GM12878 (cell line): ENCODE data around the gene GRM1. TPM values are rescaled to one million over a fixed set of nuclear protein-coding genes. Genes with fewer than 3 reads are reported as not detected.

Experiments used
- ATAC-seq: fragments of 200-7000 bp; cut with Tn5 transposase; 3 replicates; pipeline ENCODE4 v1.9.1; 2020; ENCODE audit warnings: mild to moderate bottlenecking, moderate library complexity
- BruUV-seq: library from RNA; stranded (reverse); fragments of 400-500 nt; replicated peaks from 2 replicates; lab custom pipeline; 2021; lab: Mats Ljungman, UMichigan
- CTCF ChIA-PET: fragments of 300-600 bp; sonication (Branson Sonifier 250); formaldehyde crosslinking; extraction: SDS; loops from one replicate; lab custom pipeline; 2021; ENCODE audit warnings: inconsistent platforms; lab: Yijun Ruan, JAX
- POLR2A ChIA-PET: fragments of 350-600 bp; formaldehyde crosslinking; extraction: SDS; loops from one replicate; lab custom pipeline; 2021; ENCODE audit warnings: inconsistent platforms; lab: Charles Lee
- RAD21 ChIA-PET: fragments of 300-600 bp; sonication (Branson Sonifier 250); formaldehyde crosslinking; loops from one replicate; lab custom pipeline; 2023; ENCODE audit warnings: antibody characterized with exemption; ENCODE audit not compliant: unreplicated experiment; lab: Charles Lee
- SMC1A ChIA-PET: fragments of 300-600 bp; sonication (Branson Sonifier 250); formaldehyde crosslinking; loops from one replicate; lab custom pipeline; 2023; ENCODE audit not compliant: unreplicated experiment, uncharacterized antibody; lab: Charles Lee
- DNase-seq: peaks from one replicate; pipeline ENCODE4 v3.0.0-alpha.2; 2011; ENCODE audit warnings: low read depth, low spot score
- FAIRE-seq: peaks from 3 replicates; lab custom pipeline; 2011; peaks lifted over from hg19 to GRCh38; lab: Jason Lieb, UNC
- H2AFZ ChIP-seq: 2 replicates; pipeline ENCODE4 v1.6.0; 2011; ENCODE audit warnings: low read depth, low read length, control low read depth; ENCODE audit not compliant: control insufficient read depth
- H3K27ac ChIP-seq: 2 replicates; pipeline ENCODE4 v1.5.1; 2011; ENCODE audit warnings: control low read depth; ENCODE audit not compliant: control insufficient read depth, insufficient read depth
- H3K27me3 ChIP-seq, 2 experiments: replicated peaks in 1 of 2; 2 replicates each; pipeline versions ENCODE4 v1.6.0 to v1.6.1; 2011; ENCODE audit warnings: low read length in 1 of 2; ENCODE audit not compliant: control insufficient read depth in 2 of 2, insufficient read depth in 2 of 2
- H3K36me3 ChIP-seq, 2 experiments: 2 replicates each; pipeline ENCODE4 v1.5.1; 2011; ENCODE audit warnings: low read length in 1 of 2; ENCODE audit not compliant: control insufficient read depth in 2 of 2, insufficient read depth in 2 of 2
- H3K4me1 ChIP-seq: 2 replicates; pipeline ENCODE4 v1.6.1; 2011; ENCODE audit warnings: mild to moderate bottlenecking, low read length, moderate library complexity, mixed read lengths; ENCODE audit not compliant: control insufficient read depth, insufficient read depth
- H3K4me2 ChIP-seq: 2 replicates; pipeline ENCODE4 v1.6.0; 2011; ENCODE audit warnings: control low read depth; ENCODE audit not compliant: control insufficient read depth, insufficient read depth
- H3K4me3 ChIP-seq: fragments of 200-600 bp; sonication (generic); 2 replicates; pipeline ENCODE4 v1.5.1; 2016
- H3K79me2 ChIP-seq: 2 replicates; pipeline ENCODE4 v1.6.0; 2011; ENCODE audit warnings: low read length; ENCODE audit not compliant: control insufficient read depth, insufficient read depth
- H3K9ac ChIP-seq: 2 replicates; pipeline ENCODE4 v1.8.0; 2011; ENCODE audit warnings: low read length, control low read depth, mixed read lengths; ENCODE audit not compliant: control insufficient read depth, insufficient read depth
- H3K9me3 ChIP-seq: replicated peaks from 3 replicates; pipeline ENCODE4 v1.5.1; 2011; ENCODE audit warnings: mild to moderate bottlenecking, low read length; ENCODE audit not compliant: control insufficient read depth, insufficient read depth
- H4K20me1 ChIP-seq: 2 replicates; pipeline ENCODE4 v1.6.0; 2011; ENCODE audit not compliant: control insufficient read depth, insufficient read depth
- ELK1 ChIP-seq: IDR thresholded peaks from 2 replicates; pipeline ENCODE4 v1.6.1; 2012; ENCODE audit warnings: low read depth, low read length, improper control_type of control experiment
- HDAC2 ChIP-seq: fragments of 200-600 bp; sonication (generic); IDR thresholded peaks from 2 replicates; pipeline ENCODE4 v1.6.1; 2017
- MTA3 ChIP-seq: IDR thresholded peaks from 2 replicates; pipeline ENCODE4 v1.6.1; 2012; ENCODE audit warnings: low read length, inconsistent platforms, borderline replicate concordance
- PML ChIP-seq: IDR thresholded peaks from 2 replicates; pipeline ENCODE4 v1.6.1; 2012; ENCODE audit warnings: low read length, inconsistent platforms
- POLR2A ChIP-seq: IDR thresholded peaks from 2 replicates; pipeline ENCODE4 v1.6.1; 2011; ENCODE audit warnings: low read depth, mild to moderate bottlenecking, low read length
- POLR2AphosphoS2 ChIP-seq: IDR thresholded peaks from 2 replicates; pipeline ENCODE4 v1.6.1; 2011; ENCODE audit warnings: low read depth, mild to moderate bottlenecking, low read length, improper control_type of control experiment, moderate library complexity
- RCOR1 ChIP-seq: conservative IDR thresholded peaks from 2 replicates; pipeline ENCODE4 v1.6.1; 2012; ENCODE audit warnings: low read depth, low read length, improper control_type of control experiment
- YY1 ChIP-seq: IDR thresholded peaks from 2 replicates; pipeline ENCODE4 v1.6.1; 2011; ENCODE audit warnings: low read depth, mild to moderate bottlenecking, low read length
- WGBS: methylation state at CpG from one replicate; pipeline ENCODE4 v1.1.6; 2016; ENCODE audit warnings: low lambda C conversion rate; ENCODE audit not compliant: insufficient replicate concordance, insufficient coverage; ENCODE audit errors: missing lambda C conversion rate; 5-methylcytosine and 5-hydroxymethylcytosine counted together
- in situ Hi-C: fragments of 300-500 bp; cut with MboI; formaldehyde crosslinking; loops from 9 replicates; pipeline ENCODE4 v1.14.3; 2018; ENCODE audit warnings: mixed read lengths
- intact Hi-C: fragments of 100-400 bp; cut with micrococcal nuclease; formaldehyde crosslinking; loops from one replicate; pipeline ENCODE4 v1.14.2; 2022; ENCODE audit not compliant: unreplicated experiment
- polyA plus RNA-seq, 11 experiments: library from polyadenylated mRNA; depleted of rRNA in 4 of 11; unstranded in 6 of 11; stranded (reverse) in 5 of 11; fragments of >200 nt; fragmentation: Nextera tagmentation in 4 of 11; fragmentation: Illumina TruSeq in 1 of 11; extraction: Ambion mirVana in 4 of 11; extraction: Trizol in 1 of 11; gene quantifications; 1 replicate in 1 of 11; 2 replicates in 10 of 11; pipeline versions ENCODE4 v1.2.1 to v1.2.3, GENCODE V29; 2011 to 2016; ENCODE audit warnings: inconsistent platforms in 2 of 11, missing spikeins in 2 of 11, low read depth in 1 of 11
- total RNA-seq, 4 experiments: library from RNA; depleted of rRNA in 3 of 4; stranded (reverse); fragments of >200 nt in 3 of 4; fragmentation: Illumina TruSeq in 1 of 4; extraction: Trizol in 1 of 4; gene quantifications; 2 replicates each; pipeline versions ENCODE4 v1.2.1 to v1.2.3, GENCODE V29; 2013 to 2021
- TF ChIP-seq, protein P1 (sequence below): IDR thresholded peaks from 2 replicates; pipeline ENCODE4 v1.6.1; 2012; ENCODE audit warnings: low read length, inconsistent platforms

Gene GRM1
- total and polyA plus RNA-seq, 10 of the 15 experiments (the other 5 are each of a cell fraction or from before 2014, with no cell fraction given), result 0.04 TPM; not detected in 9

DNA sequence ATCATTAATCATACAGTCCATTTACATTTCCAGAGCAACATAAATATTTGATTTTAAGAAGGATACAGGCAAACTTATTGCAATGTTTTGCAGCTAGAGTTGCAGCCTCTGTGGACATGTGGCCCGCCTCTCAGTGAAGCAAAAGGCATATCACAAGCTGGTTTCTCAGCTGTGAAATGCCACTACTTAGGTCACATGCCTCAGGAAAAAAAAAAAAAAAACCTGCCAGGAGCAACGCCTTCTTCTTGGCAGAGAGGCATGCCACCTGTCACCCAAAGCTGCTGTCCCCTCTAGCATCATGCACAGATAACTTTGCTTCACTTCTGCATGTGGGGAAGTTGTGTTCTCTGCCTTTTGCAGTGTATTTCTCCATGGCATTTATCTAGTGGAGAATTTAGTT, 18.5 kb downstream of the GRM1 start:
- Histone ChIP-seq H3K79me2 (no peaks in the 10 kb centered on the region), H3K9me3 (no peaks in the 10 kb centered on the region), H3K36me3 (no peaks in the 10 kb centered on the region), H3K4me2 (no peak overlapping the region), H4K20me1 (no peaks in the 10 kb centered on the region), H3K27ac (no peak overlapping the region), H3K9ac (no peak overlapping the region), H3K27me3 (no peaks in the 10 kb centered on the region; a peak in 1 of 4 replicates), H3K4me1 (no peaks in the 10 kb centered on the region), H3K4me3 (no peak overlapping the region), H2AFZ (no peak overlapping the region)
- in situ Hi-C loops (no loop called here), intact Hi-C loops (no loop called here)
- ChIA-PET POLR2A (no interaction called here), CTCF (no interaction called here), RAD21 (no interaction called here), SMC1A (interaction anchor here (0.6 kb wide), 1 partner anchor 118 kb away, joined by 3 read pairs; no protein-coding TSS in a partner anchor)
- no TSS peak for BruUV-seq
- no peak for FAIRE-seq
- no peak for TF ChIP-seq POLR2AphosphoS2
- no peak for TF ChIP-seq POLR2A
- TF ChIP-seq ELK1, result no peak
- TF ChIP-seq, protein P1, sequence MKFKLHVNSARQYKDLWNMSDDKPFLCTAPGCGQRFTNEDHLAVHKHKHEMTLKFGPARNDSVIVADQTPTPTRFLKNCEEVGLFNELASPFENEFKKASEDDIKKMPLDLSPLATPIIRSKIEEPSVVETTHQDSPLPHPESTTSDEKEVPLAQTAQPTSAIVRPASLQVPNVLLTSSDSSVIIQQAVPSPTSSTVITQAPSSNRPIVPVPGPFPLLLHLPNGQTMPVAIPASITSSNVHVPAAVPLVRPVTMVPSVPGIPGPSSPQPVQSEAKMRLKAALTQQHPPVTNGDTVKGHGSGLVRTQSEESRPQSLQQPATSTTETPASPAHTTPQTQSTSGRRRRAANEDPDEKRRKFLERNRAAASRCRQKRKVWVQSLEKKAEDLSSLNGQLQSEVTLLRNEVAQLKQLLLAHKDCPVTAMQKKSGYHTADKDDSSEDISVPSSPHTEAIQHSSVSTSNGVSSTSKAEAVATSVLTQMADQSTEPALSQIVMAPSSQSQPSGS, result no peak
- TF ChIP-seq MTA3, result no peak
- no peak for TF ChIP-seq PML
- TF ChIP-seq RCOR1, result no peak
- no peak for TF ChIP-seq HDAC2
- no peak for TF ChIP-seq YY1
- 0% methylated on average over 2 of the region's 2 CpGs for WGBS
- no peak for ATAC-seq
- no peak for DNase-seq
